ENCODE results near the gene ASIC4. TPM values are rescaled to one million over a fixed set of nuclear protein-coding genes. Genes with fewer than 3 reads are reported as not detected.

Gene ASIC4
- total and polyA plus RNA-seq, 2 of the 13 experiments (the other 11 are each of a cell fraction or from before 2014, with no cell fraction given), result 0.03 TPM; not detected in 1

- TF ChIP-seq ZBTB43 (CRISPR knock-in tag; conservative IDR thresholded peaks at IDR 0.05) (peak; percentile 99), PHF8 (CRISPR knock-in tag; IDR thresholded peaks at IDR 0.05) (peak; percentile 44), SMAD1 (CRISPR knock-in tag; IDR thresholded peaks at IDR 0.05; ENCODE audit: borderline replicate concordance, low read depth) (0 out of 2 replicates have a peak, but pooled peaks have one; percentile 95), NBN (conservative IDR thresholded peaks at IDR 0.05) (0 out of 2 replicates have a peak, but pooled peaks have one; percentile 33), THYN1 (CRISPR knock-in tag; IDR thresholded peaks at IDR 0.05; ENCODE audit: borderline replicate concordance, low read depth) (peak; percentile 28; the same call in 1 of the 2 replicates), ZIK1 (CRISPR knock-in tag; IDR thresholded peaks at IDR 0.05; ENCODE audit: borderline replicate concordance, low read depth) (peak; percentile 84), CREB1 (IDR thresholded peaks at IDR 0.05) (peak; percentile 80), CREB1 (CRISPR knock-in tag; IDR thresholded peaks at IDR 0.05) (peak; percentile 74), ATF7 (IDR thresholded peaks at IDR 0.05) (no peak; the same call in none of the 2 replicates), ATF7 (CRISPR knock-in tag; IDR thresholded peaks at IDR 0.05) (no peak; the same call in none of the 2 replicates), DR1 (CRISPR knock-in tag; IDR thresholded peaks at IDR 0.05) (peak; percentile 83), IRF1 (CRISPR knock-in tag; IDR thresholded peaks at IDR 0.05; ENCODE audit: low read depth) (no peak), ZNF513 (CRISPR knock-in tag; conservative IDR thresholded peaks at IDR 0.05) (no peak), HNF4G (IDR thresholded peaks at IDR 0.05; ENCODE audit: borderline replicate concordance, low read depth, low read length) (peak; percentile 40; the same call in 1 of the 2 replicates), HNF4G (CRISPR knock-in tag; IDR thresholded peaks at IDR 0.05; ENCODE audit: borderline replicate concordance, low read depth) (no peak), MYC (CRISPR knock-in tag; IDR thresholded peaks at IDR 0.05; ENCODE audit: borderline replicate concordance) (peak; percentile 81), KDM5B (CRISPR knock-in tag; IDR thresholded peaks at IDR 0.05; ENCODE audit: borderline replicate concordance) (peak; percentile 97; the same call in 1 of the 2 replicates), ZNF24 (IDR thresholded peaks at IDR 0.05) (peak; percentile 57)
- TF ChIP-seq, protein P1, sequence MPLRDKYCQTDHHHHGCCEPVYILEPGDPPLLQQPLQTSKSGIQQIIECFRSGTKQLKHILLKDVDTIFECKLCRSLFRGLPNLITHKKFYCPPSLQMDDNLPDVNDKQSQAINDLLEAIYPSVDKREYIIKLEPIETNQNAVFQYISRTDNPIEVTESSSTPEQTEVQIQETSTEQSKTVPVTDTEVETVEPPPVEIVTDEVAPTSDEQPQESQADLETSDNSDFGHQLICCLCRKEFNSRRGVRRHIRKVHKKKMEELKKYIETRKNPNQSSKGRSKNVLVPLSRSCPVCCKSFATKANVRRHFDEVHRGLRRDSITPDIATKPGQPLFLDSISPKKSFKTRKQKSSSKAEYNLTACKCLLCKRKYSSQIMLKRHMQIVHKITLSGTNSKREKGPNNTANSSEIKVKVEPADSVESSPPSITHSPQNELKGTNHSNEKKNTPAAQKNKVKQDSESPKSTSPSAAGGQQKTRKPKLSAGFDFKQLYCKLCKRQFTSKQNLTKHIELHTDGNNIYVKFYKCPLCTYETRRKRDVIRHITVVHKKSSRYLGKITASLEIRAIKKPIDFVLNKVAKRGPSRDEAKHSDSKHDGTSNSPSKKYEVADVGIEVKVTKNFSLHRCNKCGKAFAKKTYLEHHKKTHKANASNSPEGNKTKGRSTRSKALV (CRISPR knock-in tag; IDR thresholded peaks at IDR 0.05), result peak; percentile 62; the same call in 1 of the 2 replicates
- TF ChIP-seq, protein P2, sequence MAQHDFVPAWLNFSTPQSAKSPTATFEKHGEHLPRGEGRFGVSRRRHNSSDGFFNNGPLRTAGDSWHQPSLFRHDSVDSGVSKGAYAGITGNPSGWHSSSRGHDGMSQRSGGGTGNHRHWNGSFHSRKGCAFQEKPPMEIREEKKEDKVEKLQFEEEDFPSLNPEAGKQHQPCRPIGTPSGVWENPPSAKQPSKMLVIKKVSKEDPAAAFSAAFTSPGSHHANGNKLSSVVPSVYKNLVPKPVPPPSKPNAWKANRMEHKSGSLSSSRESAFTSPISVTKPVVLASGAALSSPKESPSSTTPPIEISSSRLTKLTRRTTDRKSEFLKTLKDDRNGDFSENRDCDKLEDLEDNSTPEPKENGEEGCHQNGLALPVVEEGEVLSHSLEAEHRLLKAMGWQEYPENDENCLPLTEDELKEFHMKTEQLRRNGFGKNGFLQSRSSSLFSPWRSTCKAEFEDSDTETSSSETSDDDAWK (CRISPR knock-in tag; IDR thresholded peaks at IDR 0.05), result no peak
Observed at GRCh38 chr2:219576505-219577388, 62.5 kb downstream of the ASIC4 start (continued).

Data from HepG2 (cell line).